ENCODE results near the gene LTA.

GRCh38 chr6:31614684-31615578 is 42.8 kb downstream of the LTA start, which contains the start of gene AIF1:
- TF ChIP-seq CTCF (IDR thresholded peaks at IDR 0.05) (no peak), POLR2A (IDR thresholded peaks at IDR 0.05) (no peak)
